ENCODE measurements around the gene TSHZ1.
A peak's percentile ranks its signal among the peaks of the same experiment; 100 is the strongest.

The TSHZ1 gene

DNA sequence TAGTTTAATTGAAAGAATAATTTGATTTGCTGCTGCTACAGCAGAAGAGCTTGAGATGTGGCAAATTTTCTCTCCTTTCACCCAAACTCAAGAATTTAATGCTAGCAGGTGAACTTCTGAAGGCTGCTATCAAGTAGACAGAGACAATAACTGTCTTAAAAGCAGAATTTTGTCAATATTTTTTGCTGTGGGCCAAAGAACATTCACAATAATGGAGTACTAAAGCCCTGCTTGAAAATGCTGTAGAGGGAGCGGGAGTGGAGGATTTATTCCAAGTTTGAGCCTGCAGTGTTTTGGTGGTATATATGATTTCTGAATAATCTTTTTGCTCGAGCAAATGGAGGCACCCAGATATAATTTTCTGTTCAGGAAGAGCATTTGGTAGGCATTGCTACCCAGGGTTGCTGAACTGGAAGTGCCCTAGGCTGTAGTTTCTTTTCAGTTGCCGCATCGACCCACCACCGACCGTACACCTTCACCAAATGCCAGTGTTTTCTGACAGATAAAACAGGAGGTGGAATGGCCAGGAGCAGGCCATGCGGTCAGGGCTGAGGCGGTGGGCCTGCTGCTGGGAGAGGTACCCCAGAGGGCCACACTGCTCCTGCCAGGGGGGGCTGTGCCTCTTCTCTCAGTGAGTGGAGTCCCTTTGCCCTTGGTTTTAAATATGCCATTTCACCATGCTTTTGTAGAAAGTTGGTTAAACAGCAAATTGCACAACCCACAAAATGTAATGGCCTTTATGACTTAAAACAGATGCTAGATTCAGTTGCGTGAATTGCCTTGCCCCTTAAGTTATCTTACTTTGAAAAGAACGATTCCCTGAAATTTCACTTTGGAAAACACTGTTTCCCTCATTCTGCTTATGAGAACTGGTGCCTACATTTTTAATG is 36.4 kb downstream of the TSHZ1 start:
- DNase-seq (ENCODE audit: low read depth) = peak; percentile 57

- DNase-seq (ENCODE audit: low read depth) = peak; percentile 70
Measured at GRCh38 chr18:75247611-75248421, 37.2 kb downstream of the TSHZ1 start.

- DNase-seq (ENCODE audit: low read depth) = no peak
Measured at GRCh38 chr18:75248426-75249174, 38.0 kb downstream of the TSHZ1 start.

DNA sequence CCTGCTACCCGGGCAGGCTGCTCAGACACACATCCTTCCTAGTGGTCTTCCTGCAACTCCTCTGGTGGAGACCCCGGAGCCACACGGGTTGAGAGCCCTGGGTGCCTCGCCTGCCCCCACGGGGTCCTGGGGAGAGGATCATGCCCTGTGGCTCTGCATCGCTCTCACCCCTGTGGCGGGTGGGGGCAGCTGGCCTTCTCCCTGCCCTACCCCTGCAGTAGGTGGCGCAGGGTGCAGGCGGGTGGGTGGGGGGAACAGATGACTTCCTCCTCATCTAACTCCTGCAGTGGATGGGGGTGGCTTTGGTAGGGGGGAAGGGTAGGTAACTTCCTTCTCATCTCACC is 38.5 kb downstream of the TSHZ1 start:
- no peak for DNase-seq (ENCODE audit: low read depth)

GRCh38 chr18:75249672-75250470 is 39.3 kb downstream of the TSHZ1 start:
- no peak for DNase-seq (ENCODE audit: low read depth)

GRCh38 chr18:75250471-75250821 is 39.8 kb downstream of the TSHZ1 start:
- DNase-seq (ENCODE audit: low read depth) = no peak

GRCh38 chr18:75251466-75251865 is 40.9 kb downstream of the TSHZ1 start:
- DNase-seq (ENCODE audit: low read depth) = no peak

DNA sequence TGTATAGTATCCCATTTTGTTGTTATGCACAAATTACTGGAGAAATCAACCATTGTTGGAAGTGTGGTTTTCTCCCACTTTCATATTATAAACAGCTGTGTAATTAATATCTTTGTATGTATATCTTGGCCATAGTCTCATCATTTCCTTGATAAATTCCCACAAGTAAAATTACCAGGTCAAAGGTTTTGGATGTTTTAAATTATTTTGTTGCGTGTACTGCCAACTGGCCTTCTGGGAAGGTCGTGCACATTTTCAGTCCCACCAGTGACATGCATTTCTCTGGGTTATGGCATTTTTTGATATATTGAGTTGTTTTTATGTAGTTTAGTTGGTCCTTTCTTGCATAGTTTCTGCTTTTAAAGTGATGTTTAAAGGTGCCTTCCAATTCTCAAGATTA is 41.5 kb downstream of the TSHZ1 start:
- DNase-seq (ENCODE audit: low read depth) = peak; percentile 66

- no peak for DNase-seq (ENCODE audit: low read depth)
Measured at GRCh38 chr18:75253043-75253442, 42.4 kb downstream of the TSHZ1 start.

- peak; percentile 38 for DNase-seq (ENCODE audit: low read depth)
Measured at GRCh38 chr18:75253784-75254183, 43.2 kb downstream of the TSHZ1 start.

DNA sequence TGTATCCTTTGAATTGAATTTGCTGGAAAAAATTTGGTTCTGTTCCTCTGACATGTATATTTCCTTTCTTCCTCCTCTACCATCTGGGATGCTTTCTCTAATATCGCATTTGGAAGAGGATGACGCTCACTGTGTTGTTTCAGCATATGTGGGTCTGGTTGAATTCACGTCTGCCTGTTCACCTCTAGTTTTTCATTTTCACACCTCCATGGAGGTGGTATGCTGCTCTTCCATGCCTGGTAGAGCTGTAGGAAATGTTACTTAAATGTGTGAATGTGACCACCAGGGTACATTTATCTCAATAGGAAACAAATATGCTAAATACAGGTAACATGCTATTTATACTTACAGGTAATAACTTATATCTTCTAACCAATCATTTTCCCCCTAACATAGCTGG is 44.5 kb downstream of the TSHZ1 start:
- DNase-seq (ENCODE audit: low read depth) = no peak

- DNase-seq (ENCODE audit: low read depth) = peak; percentile 61
Measured at GRCh38 chr18:75256376-75256775, 45.8 kb downstream of the TSHZ1 start.

GRCh38 chr18:75257605-75258004 is 47.0 kb downstream of the TSHZ1 start:
- DNase-seq (ENCODE audit: low read depth) = peak; percentile 50

GRCh38 chr18:75261430-75262223 is 51.0 kb downstream of the TSHZ1 start:
- DNase-seq (ENCODE audit: low read depth) = no peak

DNA sequence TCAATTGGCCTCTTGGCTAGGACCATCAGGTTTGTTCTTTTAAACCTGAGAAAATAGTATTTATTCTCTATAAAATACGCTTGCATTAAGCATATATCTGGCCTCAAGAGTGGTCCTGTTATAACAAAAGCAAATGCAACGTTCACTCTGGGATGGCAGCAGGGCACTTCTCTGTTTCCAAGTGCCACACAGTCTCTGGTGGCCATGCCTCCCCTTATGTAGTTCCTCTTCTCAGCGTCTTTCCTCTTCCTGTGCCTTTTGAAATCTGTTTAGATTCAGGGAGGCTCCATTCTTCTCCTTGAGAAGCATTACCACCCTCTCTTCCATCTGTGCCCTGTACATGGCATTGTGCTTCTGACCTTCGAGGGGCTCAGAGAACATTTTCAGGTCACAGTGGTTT is 51.9 kb downstream of the TSHZ1 start:
- no peak for DNase-seq (ENCODE audit: low read depth)

- no peak for DNase-seq (ENCODE audit: low read depth)
Measured at GRCh38 chr18:75264195-75264594, 53.6 kb downstream of the TSHZ1 start.

- no peak for DNase-seq (ENCODE audit: low read depth)
Measured at GRCh38 chr18:75264926-75265597, 54.5 kb downstream of the TSHZ1 start.

- DNase-seq (ENCODE audit: low read depth) = no peak
Measured at GRCh38 chr18:75265872-75266271, 55.3 kb downstream of the TSHZ1 start.

- no peak for DNase-seq (ENCODE audit: low read depth)
Measured at GRCh38 chr18:75267643-75268363, 57.2 kb downstream of the TSHZ1 start.

DNA sequence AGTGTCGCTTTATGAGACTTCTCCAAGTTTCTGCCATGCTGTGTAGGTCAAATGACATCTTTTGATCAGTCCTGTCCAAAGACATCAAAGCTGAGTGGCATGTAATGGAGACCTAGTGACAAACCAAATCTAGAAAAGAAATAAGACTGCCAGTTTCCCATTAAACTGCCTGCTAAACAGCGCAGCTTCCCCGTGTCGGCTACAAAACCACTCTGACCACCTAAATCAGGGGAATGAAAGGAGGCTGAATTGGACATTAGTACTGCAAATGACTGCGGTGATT is 57.7 kb downstream of the TSHZ1 start:
- no peak for DNase-seq (ENCODE audit: low read depth)

Data from EH (cell line).